Pulmonary artery endothelial cell (primary cell): ENCODE measurements around the gene LRP1. TPM values are rescaled to one million over a fixed set of nuclear protein-coding genes. Genes with fewer than 3 reads are reported as not detected.
A peak's percentile ranks its signal among the peaks of the same experiment; 100 is the strongest.
"Not testable (repeated sequence)": the region's sequence is repeated elsewhere in the genome, so short reads cannot be mapped to it uniquely, and the experiment has no call there.

Experiments used
- DNase-seq: peaks from one replicate; pipeline ENCODE4 v3.0.0-alpha.2; 2011; ENCODE audit warnings: low read depth, low spot score
- total RNA-seq: library from RNA; depleted of rRNA; stranded (reverse); fragments of >200 nt; gene quantifications from 2 replicates; pipeline ENCODE4 v1.2.3, GENCODE V29; 2014

Gene LRP1
- total RNA-seq, 1 donor from 2014 or later: 4.6 TPM

DNA sequence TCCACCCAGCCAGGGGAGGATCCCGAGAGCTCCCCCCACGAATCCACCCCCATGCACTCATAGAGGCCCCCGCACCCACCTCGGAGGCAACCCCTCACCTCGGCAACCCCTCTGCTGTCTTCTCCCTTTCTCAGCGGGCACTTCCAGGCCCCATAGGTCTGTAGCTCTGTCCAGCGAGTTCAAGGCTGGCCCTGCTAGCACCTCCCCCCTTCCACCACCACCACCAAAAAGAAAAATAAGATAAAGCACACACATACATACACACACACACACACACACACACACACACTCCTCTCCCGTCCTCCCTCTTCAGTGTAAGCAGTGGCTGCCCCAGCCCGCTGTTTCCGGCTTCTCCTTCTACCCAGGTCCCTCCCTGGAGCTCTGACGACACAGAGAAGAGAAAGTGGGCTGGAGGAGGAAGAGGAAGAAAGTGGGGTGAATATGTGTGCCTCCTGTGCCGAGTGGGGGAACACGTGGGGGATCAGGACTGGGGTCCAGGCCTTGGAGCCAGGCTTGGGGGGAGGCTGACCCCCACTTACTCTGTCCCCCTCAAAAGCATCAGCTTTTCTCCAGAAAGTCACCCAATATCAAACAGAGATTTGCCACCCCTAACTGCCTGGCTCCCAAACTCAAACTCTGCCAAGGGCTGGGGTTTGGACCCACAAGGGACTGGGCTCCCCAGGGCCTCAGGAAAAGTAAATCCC lies 17.1 kb upstream of the LRP1 start, which contains the start of gene STAT6:
STAT6 (minus strand) TSS at position 332 of the 704 bp plus-strand sequence. CDS start 3,084 bp downstream, outside the sequence.
- DNase-seq: no peak

GRCh38 chr12:57112492-57113294 lies 15.6 kb upstream of the LRP1 start:
- no peak for DNase-seq

DNA sequence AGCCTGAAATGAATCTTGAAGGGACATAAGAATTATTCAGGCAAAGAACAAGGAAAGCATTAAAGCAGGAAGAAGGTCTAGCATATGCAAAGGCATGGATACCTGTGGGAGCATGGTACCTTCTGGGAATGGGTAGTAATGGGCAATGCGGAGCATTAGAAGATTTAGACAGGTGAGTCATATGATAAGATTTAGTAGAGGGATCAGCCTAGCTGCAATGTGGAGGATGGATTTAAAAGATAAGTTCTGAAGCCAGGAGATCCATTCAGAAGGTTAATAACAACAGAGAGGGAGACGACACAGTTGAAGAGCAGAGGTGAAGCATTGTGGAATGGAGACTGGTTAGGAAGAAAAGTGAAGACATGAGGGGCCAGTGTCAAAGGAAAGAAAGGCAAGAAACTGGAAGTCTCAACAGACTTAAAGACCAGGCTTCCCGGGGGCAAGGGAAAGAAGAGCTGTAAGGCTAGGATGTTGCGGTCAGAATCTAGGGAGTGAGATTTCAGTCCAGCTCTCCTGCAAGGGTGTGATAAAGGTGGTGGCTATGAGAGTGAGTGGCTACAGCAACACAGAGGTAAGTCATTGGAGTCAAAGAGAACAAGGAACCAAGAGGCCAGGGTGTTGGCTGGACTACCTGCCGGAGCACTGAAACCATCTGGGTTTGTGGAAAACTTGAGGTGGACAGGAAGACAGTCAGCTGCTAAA lies 11.6 kb upstream of the LRP1 start:
- no peak for DNase-seq

DNA sequence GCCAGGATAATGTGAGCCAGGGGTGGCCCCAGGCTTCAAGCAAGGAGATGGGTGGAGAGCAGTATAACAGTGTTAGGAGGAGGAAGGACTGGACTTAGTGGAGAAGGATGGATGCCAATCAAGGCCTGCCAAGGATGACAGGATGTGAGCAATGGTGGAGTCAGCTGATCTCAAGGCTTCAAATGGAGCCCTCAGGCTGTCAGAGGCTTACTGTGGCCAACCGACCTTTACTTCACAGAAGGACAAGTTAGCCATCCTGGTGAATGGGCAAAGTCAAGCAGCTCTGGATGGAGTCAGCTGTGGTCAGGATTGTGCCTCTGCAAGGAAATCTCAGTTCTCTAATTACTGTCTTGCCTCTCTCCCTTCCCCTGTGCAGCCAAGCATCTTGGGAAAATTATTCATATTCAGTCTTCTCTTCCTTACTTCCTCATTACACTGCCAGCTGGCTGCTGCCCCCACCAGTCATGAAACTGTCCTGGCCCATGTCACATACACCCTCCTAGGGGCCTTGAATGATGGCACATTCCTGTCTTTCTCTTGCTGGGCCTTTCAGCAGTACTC lies 9.5 kb upstream of the LRP1 start:
- no peak for DNase-seq

- no peak for DNase-seq
These were observed 8.8 kb upstream of the LRP1 start for GRCh38 chr12:57119294-57120085.

DNA sequence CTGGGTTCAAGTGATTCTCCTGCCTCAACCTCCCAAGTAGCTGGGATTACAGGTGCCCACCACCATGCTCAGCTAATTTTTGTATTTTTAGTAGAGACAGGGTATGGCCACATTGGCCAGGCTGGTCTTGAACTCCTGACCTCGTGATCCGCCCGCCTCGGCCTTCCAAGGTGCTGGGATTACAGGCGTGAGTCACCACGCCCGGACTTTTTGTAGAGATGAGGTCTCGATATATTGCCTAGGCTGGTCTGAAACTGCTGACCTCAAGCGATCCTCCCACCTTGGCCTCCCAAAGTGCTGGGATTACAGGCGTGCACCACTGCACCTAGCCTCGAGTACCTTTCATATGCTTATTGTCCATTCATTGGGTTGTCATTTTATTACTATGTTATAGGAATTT lies 7.6 kb upstream of the LRP1 start:
- DNase-seq: not testable (repeated sequence)

GRCh38 chr12:57123813-57124212 lies 4.5 kb upstream of the LRP1 start:
- DNase-seq: no peak

GRCh38 chr12:57124261-57124877 lies 3.9 kb upstream of the LRP1 start:
- DNase-seq: peak; percentile 20

DNA sequence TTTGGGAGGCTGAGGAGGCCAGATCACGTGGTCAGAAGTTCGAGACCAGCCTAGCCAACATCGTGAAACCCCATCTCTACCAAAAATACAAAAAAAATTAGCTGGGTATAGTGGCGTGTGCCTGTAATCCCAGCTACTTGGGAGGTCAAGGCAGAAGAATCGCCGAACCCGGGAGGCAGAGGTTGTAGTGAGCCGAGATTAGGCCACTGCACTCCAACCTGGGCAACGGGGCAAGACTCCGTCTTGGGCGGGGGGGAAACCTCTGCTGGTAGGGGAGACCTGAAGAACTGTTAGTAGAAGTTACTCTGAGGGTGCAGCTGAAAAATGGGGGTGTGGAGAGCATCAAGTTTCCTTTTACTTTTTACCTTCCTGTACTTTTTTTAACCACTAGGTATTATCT lies 2.2 kb upstream of the LRP1 start:
- no peak for DNase-seq

GRCh38 chr12:57126561-57126960 lies 1.7 kb upstream of the LRP1 start:
- DNase-seq: no peak

DNA sequence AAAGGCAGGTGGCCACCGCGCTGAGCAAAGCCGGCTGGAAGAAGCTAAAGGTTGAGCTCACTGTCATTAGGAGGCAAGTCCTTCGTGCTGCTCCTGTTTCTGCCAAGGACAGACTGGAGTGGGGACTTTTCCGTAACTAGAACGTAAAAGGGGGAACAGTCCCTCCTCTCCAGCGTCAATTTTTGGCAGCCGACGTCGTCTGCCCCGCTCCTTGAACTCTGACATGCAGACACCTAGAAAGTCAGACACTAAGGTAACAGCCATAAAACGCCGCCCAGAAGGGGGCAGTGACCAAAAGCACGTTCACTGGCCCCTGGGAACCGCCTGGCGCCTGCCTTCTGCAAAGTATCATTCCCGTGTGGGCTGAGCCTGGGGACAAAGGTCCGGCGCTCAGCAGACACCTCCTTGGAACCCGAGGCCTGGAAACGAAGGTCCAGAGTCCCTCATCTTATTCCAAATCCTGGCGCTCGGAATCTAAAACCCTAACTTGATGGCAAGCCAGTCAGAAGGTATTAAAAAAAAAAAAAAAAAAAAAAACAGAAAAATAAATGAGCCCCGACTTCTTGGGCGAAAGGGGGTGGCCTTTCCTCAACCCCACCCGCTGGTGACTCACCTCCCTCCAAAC lies 1.1 kb upstream of the LRP1 start:
- DNase-seq: no peak

GRCh38 chr12:57128519-57129247 lies 400 bp downstream of the LRP1 start:
- no peak for DNase-seq

DNA sequence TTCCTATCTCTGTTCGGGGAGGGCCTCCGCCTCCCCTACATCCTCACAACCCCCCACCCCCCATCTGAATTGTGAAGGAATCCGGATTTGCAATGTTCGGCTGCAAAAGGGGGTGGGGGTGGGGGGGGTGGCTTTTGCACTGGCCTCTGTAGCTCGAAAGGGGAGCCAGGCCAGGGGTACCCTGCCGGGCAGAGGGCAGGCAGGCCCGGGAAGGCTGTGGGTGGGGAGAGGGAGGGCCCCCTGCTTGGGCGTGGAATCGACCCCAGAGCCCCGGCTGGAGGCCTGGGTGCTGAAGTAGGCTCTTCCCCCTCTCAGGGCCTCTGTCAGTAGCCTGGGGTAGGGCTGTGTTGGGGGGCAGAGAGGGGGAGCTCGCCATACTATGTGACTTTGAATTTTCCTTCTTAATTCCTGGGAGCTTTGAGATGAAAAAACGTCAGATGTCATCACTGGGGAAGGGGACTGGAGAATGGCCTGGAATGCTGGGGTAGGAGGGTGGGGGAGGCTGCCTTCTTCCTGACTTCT lies 1.1 kb downstream of the LRP1 start:
- no peak for DNase-seq

DNA sequence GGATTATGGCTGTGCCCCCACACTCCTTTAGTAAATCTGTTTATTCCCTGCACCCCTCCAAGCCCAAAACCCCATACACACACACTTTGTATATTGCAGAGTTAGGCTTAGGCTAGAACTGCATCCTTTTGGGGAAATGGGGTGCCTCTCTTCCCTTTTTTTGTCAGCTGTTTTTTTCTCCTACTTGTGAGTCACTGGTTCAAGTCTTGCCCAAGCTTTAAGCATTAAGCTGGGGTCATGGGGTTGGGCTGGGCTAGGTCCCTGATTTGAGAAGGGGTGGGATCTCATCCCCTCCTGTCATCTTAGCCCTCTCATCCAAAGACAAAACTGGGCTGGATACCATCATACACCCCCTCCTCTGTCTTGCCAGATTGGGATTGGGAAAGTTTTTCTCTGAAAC lies 1.6 kb downstream of the LRP1 start:
- no peak for DNase-seq

- no peak for DNase-seq
These were observed 2.7 kb downstream of the LRP1 start for GRCh38 chr12:57130941-57131340.

GRCh38 chr12:57131896-57132744 lies 3.8 kb downstream of the LRP1 start:
- DNase-seq: no peak

DNA sequence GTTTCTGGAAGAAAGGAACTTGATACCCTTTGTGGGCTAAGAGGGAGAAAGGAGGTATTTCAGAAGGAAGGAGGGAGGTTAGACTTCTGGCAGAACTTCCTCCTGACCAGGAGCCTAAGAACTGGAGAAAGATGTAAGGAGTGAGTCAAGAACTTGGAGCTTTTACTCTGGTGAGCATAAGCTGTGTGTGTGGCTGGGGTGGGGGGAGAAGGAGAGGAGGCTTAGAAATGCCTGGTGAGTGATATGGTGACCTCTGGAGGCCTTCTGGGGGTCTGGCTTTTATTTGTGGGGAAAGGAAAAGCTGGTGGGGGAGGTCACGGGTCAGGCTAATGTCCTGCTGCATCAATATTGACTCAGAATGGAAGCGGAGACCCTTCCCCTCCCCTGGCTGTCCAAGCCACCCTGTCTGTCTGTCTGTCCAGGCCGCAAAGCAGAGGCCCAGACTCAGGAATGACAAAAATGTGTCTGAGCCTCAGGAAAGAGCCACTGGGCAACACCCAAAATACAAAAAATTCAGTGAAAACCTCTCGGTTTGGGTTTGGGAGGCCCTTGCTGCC lies 4.8 kb downstream of the LRP1 start:
- DNase-seq: no peak

GRCh38 chr12:57133916-57134315 lies 5.6 kb downstream of the LRP1 start:
- DNase-seq: no peak
